ENCODE data around the gene BTF3. TPM values are rescaled to one million over a fixed set of nuclear protein-coding genes. Genes with fewer than 3 reads are reported as not detected.
"Not testable (repeated sequence)": the region's sequence is repeated elsewhere in the genome, so short reads cannot be mapped to it uniquely, and the experiment has no call there.

Gene BTF3
- total RNA-seq, 1 donor from 2014 or later: 230 TPM

GRCh38 chr5:73484511-73484910 is 13.7 kb upstream of the BTF3 start:
- FAIRE-seq: no peak
- no peak for DNase-seq (ENCODE audit: low spot score in 2 of 2)

GRCh38 chr5:73485715-73486114 is 12.5 kb upstream of the BTF3 start:
- no peak for FAIRE-seq
- DNase-seq (ENCODE audit: low spot score in 2 of 2): no peak

- DNase-seq (ENCODE audit: low spot score in 2 of 2) (no peak), FAIRE-seq (no peak)
Observed at GRCh38 chr5:73486119-73486899, 11.9 kb upstream of the BTF3 start.

- DNase-seq (ENCODE audit: low spot score in 2 of 2); FAIRE-seq: not testable (repeated sequence)
Observed at GRCh38 chr5:73487257-73487656, 11.0 kb upstream of the BTF3 start.

DNA sequence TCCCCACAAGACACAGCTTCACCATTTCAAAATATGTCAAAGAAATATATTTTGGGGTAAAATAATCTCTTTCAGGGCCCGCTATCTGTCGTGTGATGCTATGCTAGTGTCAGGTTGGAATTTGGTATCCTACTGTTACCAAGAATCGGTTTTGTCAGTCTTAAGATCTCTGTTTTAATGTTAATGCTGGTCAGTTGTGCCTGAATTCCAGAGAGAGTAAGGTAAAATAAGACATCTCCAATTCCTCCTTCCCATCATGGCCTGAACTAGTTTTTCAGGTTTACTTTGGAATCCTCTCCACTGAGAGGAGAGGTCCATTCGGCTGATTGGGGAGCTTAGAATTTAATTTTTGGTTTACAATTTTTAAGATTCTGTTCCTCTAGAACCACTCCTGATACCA is 10.4 kb upstream of the BTF3 start:
- DNase-seq (ENCODE audit: low spot score in 2 of 2): no peak
- FAIRE-seq: no peak

DNA sequence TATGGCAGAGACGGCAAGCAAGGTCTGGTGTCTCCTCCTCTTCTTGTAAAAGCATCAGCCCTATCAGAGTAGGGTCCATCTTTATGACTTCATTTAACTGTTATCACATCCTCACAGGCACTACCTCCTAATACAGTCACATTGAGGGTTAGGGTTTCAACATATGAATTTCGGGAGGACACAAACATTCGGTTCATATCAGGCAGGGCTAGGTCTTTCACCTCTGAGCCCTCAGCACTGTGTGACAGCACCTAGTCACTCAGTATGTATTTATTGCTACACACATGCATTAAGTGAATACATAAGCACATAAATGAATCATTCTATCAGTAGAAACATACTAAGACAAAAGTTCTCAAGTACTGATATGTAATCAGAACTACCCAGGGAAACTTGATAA is 9.4 kb upstream of the BTF3 start:
- FAIRE-seq (no peak), DNase-seq (ENCODE audit: low spot score in 2 of 2) (no peak)

GRCh38 chr5:73490088-73490487 is 8.2 kb upstream of the BTF3 start:
- FAIRE-seq (no peak), DNase-seq (ENCODE audit: low spot score in 2 of 2) (no peak)

DNA sequence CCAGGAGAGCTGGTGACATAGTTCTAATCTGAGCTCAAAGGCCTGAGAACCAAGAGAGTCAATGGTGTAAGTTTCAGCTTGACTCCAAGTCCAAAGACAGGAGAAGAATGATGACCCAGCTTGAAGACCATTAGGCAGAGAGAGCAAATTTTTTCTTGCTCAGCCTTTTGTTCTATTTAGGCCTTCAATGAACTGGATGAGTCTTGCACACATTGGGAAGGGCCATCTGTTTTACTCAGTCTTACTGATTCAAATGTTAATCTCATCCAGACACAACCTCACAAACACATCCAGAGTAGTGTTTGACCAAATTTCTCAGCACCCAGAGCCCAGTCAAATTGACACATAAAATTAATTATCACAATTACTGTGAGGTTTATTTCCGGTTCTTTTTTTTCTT is 7.1 kb upstream of the BTF3 start:
- no peak for FAIRE-seq

GRCh38 chr5:73493421-73493820 is 4.8 kb upstream of the BTF3 start:
- FAIRE-seq (no peak), DNase-seq (ENCODE audit: low spot score in 2 of 2) (no peak)

More for the DNA sequence above, 7.1 kb upstream of the BTF3 start:
- DNase-seq (ENCODE audit: low spot score in 2 of 2): no peak

- FAIRE-seq (no peak), DNase-seq (ENCODE audit: low spot score in 2 of 2) (no peak)
Observed at GRCh38 chr5:73494721-73495120, 3.5 kb upstream of the BTF3 start.

DNA sequence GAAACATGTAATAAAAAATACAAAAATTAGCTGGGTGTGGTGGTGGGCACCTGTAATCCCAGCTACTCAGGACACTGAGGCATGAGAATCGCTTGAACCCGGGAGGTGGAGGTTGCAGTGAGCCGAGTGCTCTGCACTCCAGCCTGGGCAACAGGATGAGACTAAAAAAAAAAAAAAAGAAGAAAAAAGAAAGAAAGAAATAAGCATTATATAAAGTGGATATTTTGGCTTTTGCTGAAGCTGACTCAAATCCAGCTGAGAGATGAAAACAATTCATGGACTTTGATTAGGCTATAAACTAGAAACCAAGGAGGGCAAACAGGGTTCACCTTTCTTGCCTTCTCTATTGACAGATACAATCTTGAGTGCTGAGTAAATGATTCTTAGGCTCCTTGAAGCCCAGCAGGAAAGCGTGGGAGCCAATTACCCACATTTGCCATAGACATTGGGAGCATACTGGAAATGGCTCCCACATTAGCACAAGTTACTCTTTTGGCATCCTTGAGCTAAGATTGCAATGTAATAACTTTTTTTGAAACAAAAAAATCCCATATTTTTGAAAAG is 2.4 kb upstream of the BTF3 start:
- DNase-seq (ENCODE audit: low spot score in 2 of 2) (no peak), FAIRE-seq (no peak)

GRCh38 chr5:73496984-73497457 is 1.2 kb upstream of the BTF3 start:
- DNase-seq (ENCODE audit: low spot score in 2 of 2): no peak

DNA sequence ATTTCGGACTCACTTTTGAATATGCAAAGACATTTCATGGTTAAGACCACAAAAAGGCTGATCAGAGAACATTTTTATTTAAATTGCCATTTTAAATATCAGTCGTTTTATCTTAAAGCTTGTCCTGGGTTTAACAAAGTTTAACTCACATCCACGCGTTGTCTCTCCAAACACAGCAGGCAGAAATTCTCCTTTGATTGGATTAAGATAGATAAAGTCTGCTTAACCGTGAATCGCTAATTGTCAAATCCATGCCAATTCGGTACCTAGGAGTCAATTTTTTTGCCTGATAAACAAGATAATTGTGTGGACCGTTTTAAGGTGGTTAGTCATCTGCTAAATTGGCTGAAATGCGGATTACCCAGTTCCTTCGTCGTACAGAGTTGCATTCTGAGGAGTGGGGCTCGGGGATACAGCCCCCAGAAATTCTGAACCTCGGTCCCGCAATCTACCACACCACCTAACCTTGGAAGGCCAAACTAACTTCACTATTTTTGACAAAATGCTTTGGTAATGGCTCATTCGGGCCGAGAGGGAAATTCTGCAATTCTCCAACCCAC is 665 bp upstream of the BTF3 start:
- FAIRE-seq: no peak
- DNase-seq (ENCODE audit: low spot score in 2 of 2): no peak

More at GRCh38 chr5:73496984-73497457, 1.2 kb upstream of the BTF3 start:
- no peak for FAIRE-seq

GRCh38 chr5:73499187-73499586 is 945 bp downstream of the BTF3 start:
- FAIRE-seq (no peak), DNase-seq (ENCODE audit: low spot score in 2 of 2) (no peak)

GRCh38 chr5:73499756-73500155 is 1.5 kb downstream of the BTF3 start:
- FAIRE-seq (no peak), DNase-seq (ENCODE audit: low spot score in 2 of 2) (no peak)

GRCh38 chr5:73501406-73501805 is 3.2 kb downstream of the BTF3 start:
- no peak for FAIRE-seq
- DNase-seq (ENCODE audit: low spot score in 2 of 2): no peak

DNA sequence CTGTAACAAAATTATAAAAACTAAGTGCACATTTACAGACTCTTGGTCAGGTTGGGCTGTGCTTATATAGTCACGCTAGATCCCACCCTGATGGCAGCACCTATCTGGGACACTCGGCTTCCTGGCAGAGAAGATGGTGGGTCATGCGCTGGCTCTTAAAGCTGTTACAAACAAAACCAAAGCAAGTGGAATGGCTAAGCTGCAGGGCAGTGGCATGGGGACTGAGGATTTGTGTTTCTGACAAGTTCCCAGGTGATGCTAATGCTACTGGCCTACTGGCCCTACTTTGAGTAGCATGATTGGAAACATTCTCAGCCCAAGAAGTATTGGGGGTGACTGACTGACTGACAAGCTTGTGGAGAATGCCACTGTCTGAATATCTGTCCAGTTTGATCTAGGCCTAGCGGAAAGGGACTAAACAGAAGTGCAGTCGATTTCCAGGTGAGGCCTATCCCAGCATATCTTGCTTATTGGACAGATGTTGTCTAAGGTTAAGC is 8.3 kb downstream of the BTF3 start:
- FAIRE-seq: no peak

DNA sequence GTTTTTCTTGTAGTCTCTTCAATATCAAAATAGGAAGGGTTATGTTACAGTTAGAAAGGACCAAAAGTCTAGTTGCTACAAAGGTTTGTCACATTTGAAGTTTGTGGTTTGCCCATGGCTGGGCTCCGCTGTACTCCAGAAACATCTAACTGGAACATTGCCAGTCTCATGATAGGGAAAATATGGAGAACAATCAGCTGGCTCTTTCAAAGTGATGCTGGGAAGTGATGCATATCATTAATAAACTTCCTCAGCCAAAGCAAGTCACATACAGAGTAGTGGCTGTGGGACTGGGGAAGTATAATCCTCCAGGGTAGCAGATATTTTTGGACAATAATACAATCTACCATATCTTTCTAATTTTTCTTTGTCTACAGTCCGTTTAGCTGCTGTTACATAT is 8.8 kb downstream of the BTF3 start:
- FAIRE-seq (no peak), DNase-seq (ENCODE audit: low spot score in 2 of 2) (no peak)

More for the DNA sequence above, 8.3 kb downstream of the BTF3 start:
- no peak for DNase-seq (ENCODE audit: low spot score in 2 of 2)

DNA sequence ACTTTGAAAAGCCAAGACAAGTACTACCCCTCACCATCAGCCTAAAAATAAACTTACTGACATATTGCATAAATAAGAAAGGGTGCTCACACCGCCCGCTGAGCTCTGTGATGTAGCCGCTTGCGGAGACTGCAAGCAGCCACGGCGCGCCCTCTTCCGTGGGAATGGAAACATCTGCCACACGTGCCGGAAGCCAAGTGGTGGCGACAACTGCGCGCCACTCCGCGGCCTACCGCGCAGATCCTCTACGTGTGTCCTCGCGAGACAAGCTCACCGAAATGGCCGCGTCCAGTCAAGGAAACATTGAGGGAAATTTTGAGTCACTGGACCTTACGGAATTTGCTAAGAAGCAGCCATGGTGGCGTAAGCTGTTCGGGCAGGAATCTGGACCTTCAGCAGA is 10.3 kb downstream of the BTF3 start:
- DNase-seq (ENCODE audit: low spot score in 2 of 2); FAIRE-seq: not testable (repeated sequence)

- no peak for DNase-seq (ENCODE audit: low spot score in 2 of 2)
- no peak for FAIRE-seq
Observed at GRCh38 chr5:73513996-73514395, 15.8 kb downstream of the BTF3 start.

DNA sequence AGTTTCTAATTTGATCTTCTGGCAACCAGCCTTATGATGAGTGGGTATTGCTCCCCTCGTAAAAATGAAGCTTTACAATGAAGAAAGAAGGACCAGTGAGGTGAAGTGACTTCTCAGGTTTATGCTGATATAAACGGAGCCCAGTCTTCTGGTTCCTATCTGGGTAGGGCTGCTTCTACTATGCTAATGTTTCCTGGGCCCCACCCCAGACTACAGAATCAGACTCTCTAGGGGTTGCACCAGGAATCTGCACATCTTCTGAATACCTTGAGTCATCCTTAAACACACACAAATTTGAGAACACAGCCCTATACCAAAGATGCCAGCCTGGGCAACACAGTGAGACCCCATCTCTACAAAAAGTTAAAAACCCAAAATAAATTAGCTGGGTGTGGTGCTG is 16.2 kb downstream of the BTF3 start:
- FAIRE-seq: no peak

DNA sequence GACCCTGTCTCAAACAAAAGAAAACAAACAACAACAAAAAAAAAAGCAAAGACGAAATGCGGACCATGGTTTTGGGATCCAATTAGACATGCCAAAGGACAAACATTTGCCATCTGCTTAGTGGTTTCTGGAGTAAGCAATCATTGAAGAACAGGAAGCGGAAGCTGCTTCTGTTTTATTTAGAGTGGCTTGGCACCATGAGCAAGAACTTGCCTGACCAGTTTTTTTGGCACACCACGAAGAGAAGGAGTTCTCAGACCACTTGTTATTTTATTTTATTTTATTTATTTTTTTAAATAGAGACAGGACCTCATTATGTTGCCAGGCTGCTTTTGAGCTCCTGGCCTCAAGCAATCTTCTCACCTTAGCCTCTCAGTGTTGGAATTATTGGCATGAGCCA is 17.0 kb downstream of the BTF3 start:
- FAIRE-seq (no peak), DNase-seq (ENCODE audit: low spot score in 2 of 2) (no peak)

More for the DNA sequence above, 16.2 kb downstream of the BTF3 start:
- DNase-seq (ENCODE audit: low spot score in 2 of 2): no peak

Data from frontal cortex (tissue), 4 donors.